Measurements from ENCODE around the gene CFAP54.
"Not testable (repeated sequence)": the region's sequence is repeated elsewhere in the genome, so short reads cannot be mapped to it uniquely, and the experiment has no call there.

Gene CFAP54

GRCh38 chr12:96478011-96478410, 11.4 kb upstream of the CFAP54 start:
- no peak for DNase-seq

GRCh38 chr12:96482086-96482485, 7.3 kb upstream of the CFAP54 start:
- no peak for DNase-seq

GRCh38 chr12:96483116-96483515, 6.3 kb upstream of the CFAP54 start:
- DNase-seq, result no peak

- DNase-seq, result no peak
These were observed 2.4 kb upstream of the CFAP54 start for GRCh38 chr12:96486751-96487613.

GRCh38 chr12:96487634-96488033, 1.7 kb upstream of the CFAP54 start:
- no peak for DNase-seq

GRCh38 chr12:96493106-96493505, 3.7 kb downstream of the CFAP54 start:
- no peak for DNase-seq

GRCh38 chr12:96494154-96494553, 4.8 kb downstream of the CFAP54 start:
- not testable (repeated sequence) for DNase-seq

- no peak for DNase-seq
These were observed 5.8 kb downstream of the CFAP54 start for GRCh38 chr12:96495155-96495554.

GRCh38 chr12:96495841-96496545, 6.6 kb downstream of the CFAP54 start:
- no peak for DNase-seq

GRCh38 chr12:96496944-96497343, 7.6 kb downstream of the CFAP54 start:
- no peak for DNase-seq

- no peak for DNase-seq
These were observed 8.5 kb downstream of the CFAP54 start for GRCh38 chr12:96497855-96498254.

- no peak for DNase-seq
These were observed 11.3 kb downstream of the CFAP54 start for GRCh38 chr12:96500693-96501092.

- no peak for DNase-seq
These were observed 11.9 kb downstream of the CFAP54 start for GRCh38 chr12:96501133-96501761.

GRCh38 chr12:96501908-96502307, 12.5 kb downstream of the CFAP54 start:
- no peak for DNase-seq

- no peak for DNase-seq
These were observed 13.1 kb downstream of the CFAP54 start for GRCh38 chr12:96502477-96502876.

- no peak for DNase-seq
These were observed 13.7 kb downstream of the CFAP54 start for GRCh38 chr12:96502949-96503532.

- no peak for DNase-seq
These were observed 14.6 kb downstream of the CFAP54 start for GRCh38 chr12:96503976-96504375.

- no peak for DNase-seq
These were observed 17.4 kb downstream of the CFAP54 start for GRCh38 chr12:96506776-96507175.

- DNase-seq, result no peak
These were observed 21.0 kb downstream of the CFAP54 start for GRCh38 chr12:96510306-96510764.

GRCh38 chr12:96513166-96513565, 23.8 kb downstream of the CFAP54 start:
- DNase-seq, result no peak

GRCh38 chr12:96513681-96514080, 24.3 kb downstream of the CFAP54 start:
- DNase-seq, result no peak

- DNase-seq, result no peak
These were observed 25.0 kb downstream of the CFAP54 start for GRCh38 chr12:96514328-96514727.

All from NCI-H1092 treated with DMSO at 0.1 percent for 48 hours (cell line).